Measurements from ENCODE around the gene ASL.

DNA sequence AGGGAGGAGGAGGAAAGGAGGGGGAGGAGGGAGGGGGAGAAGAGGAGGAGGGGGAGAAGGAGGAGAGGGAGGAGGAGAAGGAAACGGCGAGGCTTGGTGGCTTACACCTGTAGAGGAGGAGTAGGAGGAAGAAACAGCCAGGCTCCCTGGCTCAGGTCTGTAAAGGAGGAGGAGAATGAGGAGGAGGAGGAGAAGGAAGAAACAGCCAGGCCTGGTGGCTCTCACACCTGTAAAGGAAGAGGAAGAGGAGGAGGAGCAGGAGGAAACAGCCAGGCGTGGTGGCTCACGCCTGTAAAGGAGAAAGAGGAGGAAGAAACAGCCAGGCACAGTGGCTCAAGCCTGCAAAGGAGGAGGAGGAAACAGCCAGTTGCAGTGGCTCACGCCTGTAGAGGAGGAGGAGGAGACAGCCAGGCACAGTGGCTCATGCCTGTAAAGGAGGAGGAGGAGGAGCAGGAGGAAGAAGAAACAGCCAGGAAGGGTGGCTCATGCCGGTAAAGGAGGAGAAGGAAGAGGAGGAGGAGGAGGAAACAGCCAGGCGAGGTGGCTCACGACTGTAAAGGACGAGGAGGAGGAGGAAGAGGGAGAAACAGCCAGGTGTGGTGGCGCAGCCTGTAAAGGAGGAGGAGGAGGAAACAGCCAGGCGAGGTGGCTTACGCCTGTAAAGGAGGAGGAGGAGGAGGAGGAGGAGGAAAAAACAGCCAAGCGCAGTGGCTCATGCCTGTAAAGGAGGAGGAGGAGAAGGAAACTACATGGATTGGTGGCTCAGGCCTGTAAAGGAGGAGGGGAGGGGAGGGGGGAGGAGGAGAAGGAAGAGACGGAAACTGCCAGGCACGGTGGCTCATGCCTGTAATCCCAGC, 24.2 kb downstream of the ASL start:
- TF ChIP-seq, protein P1, sequence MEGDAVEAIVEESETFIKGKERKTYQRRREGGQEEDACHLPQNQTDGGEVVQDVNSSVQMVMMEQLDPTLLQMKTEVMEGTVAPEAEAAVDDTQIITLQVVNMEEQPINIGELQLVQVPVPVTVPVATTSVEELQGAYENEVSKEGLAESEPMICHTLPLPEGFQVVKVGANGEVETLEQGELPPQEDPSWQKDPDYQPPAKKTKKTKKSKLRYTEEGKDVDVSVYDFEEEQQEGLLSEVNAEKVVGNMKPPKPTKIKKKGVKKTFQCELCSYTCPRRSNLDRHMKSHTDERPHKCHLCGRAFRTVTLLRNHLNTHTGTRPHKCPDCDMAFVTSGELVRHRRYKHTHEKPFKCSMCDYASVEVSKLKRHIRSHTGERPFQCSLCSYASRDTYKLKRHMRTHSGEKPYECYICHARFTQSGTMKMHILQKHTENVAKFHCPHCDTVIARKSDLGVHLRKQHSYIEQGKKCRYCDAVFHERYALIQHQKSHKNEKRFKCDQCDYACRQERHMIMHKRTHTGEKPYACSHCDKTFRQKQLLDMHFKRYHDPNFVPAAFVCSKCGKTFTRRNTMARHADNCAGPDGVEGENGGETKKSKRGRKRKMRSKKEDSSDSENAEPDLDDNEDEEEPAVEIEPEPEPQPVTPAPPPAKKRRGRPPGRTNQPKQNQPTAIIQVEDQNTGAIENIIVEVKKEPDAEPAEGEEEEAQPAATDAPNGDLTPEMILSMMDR (conservative IDR thresholded peaks at IDR 0.05): no peak
- TF ChIP-seq EZH2 (IDR thresholded peaks at IDR 0.05; ENCODE audit: low read depth): no peak

All from PC-9 (cell line).